Activated T-helper 1 cell treated with anti-CD3 and anti-CD28 coated beads, Interleukin-2, amount 50 U/mL, for 16 hours (primary cell): ENCODE results near the gene PRKCH.

ENCODE experiments used
- DNase-seq, 2 donors: peaks; one replicate each; pipeline ENCODE4 v3.0.0-alpha.2; 2020; ENCODE audit warnings: low read depth in 1 of 2, low spot score in 1 of 2

Gene PRKCH

DNA sequence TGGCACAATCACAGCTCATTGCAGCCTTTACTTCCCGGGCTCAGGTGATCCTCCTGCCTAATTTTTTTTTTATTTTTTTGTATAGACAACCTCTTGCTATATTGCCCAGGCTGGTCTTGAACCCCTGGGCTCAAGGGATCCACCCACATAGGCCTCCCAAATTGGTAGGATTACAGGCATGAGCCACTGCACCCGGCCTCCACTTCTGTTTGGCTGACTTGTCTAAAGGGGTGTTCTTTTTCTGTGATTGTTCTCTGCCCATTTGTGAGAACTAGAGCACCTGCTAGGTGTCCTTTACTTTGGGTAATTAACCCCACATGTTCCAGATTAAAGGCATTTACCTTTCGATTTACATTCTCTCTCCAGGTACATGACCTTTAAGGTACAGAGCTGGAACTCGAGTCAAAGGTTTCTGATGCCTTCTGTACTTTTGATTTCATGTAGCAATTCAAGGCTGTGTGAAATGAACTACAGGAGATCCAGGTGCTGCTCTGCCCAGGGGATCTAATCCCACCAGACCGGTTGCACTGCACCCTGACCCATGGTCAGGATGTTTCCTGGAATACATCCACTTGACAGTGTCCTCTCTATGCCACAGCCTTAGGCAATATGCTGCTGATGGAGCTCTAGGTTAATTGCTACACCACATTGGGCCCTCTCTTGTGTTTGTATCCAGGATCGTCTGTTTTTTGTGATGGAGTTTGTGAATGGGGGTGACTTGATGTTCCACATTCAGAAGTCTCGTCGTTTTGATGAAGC is 163.6 kb downstream of the PRKCH start:
- no peak for DNase-seq

- no peak for DNase-seq
Measured at GRCh38 chr14:61485661-61486060, 164.3 kb downstream of the PRKCH start.

GRCh38 chr14:61486930-61487495 is 165.6 kb downstream of the PRKCH start:
- DNase-seq = no peak

DNA sequence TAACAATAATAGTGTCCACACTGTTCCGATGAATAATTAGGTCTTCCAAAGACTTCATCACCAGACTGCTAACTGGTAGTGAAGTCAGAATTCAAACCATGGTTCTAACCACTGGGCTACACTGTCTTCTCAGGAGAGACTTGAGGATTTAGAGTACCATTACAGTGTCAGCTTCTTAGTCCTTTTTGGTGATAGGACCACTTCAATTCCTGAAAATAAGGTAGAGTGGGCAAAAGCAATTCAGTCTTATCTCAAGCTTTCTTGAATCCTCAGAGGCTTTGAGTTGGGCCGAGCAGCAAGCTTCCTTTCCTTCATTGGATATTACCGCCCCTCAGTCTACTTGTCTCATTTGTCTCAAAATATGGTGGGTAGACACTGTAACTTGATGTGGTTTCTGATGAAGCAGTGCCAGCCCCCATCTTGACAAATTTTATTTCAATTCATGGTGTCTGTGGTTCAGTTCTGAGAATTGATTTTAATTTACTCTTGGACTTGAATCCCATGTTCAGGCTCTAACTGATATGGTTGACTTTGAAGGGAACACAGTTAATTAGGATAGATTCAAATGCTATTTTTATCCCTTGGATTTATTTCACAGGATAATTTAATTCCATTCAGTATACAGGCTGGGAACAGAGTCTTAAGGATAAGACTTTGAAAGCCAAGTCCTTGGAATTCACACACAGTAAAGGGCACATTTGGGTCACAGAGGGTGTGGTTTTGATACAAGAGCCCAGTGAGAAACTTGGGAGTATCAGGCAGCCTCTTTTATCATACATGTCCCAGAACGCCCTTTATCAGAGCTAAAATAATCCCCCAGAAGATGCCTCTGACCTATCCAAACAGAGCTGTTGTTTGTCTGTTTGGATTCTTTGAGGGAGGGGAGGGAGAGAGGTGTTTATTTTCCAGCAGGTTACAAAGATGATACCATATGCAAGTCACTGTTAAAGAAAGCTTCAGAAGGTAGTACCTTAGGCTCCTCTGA is 167.3 kb downstream of the PRKCH start:
- no peak for DNase-seq

- DNase-seq = no peak
Measured at GRCh38 chr14:61489512-61489911, 168.1 kb downstream of the PRKCH start.

GRCh38 chr14:61489932-61490331 is 168.6 kb downstream of the PRKCH start:
- no peak for DNase-seq

- no peak for DNase-seq
Measured at GRCh38 chr14:61491224-61491623, 169.8 kb downstream of the PRKCH start.

DNA sequence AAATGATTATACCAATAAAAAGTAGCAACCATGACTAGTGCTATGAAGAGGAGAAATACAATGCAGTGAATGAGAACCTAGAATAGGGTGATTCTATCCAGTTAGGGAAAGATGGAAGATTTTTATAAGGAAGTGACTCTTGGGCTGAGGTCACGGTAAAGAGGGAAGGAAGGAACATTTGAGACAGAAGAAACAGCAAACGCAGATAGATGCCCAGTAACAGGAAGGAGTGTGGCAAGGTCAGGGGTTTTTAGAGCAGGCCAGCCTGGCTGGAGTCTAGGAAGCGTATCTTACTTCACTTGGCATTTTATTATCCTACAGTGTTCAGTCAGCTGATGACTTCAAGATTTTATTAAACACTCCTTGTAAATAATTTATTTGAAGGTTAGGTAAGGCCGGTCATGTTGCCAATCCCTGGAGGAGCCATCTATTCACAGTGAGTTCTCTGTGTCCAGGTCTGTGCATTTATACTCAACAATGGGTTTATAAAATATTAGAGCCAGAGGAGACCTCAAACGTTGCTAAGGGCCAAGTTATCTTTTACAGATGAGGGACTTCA is 170.6 kb downstream of the PRKCH start:
- DNase-seq = no peak

GRCh38 chr14:61492474-61492873 is 171.1 kb downstream of the PRKCH start:
- DNase-seq = no peak

GRCh38 chr14:61493239-61493638 is 171.9 kb downstream of the PRKCH start:
- no peak for DNase-seq

DNA sequence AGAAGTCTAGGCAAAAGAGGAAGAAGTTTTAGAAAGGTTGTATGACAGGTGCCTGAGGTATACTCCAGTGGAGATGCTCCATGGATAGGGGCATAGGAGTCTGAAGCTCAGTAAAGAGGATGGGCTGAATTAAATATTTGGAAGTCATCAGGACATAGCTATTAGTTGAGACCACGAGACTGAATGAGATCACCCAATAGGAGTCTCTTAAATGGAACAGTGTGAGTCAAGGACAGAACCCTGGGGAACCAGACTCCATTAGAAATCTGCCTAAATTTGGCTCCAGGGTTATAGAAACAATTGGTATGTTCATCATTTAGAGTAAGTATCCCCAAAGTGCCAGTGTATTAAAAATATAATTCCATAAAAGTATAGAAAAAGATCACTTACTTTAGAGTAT is 172.6 kb downstream of the PRKCH start:
- no peak for DNase-seq

- no peak for DNase-seq
Measured at GRCh38 chr14:61495809-61496208, 174.4 kb downstream of the PRKCH start.

GRCh38 chr14:61498303-61498702 is 176.9 kb downstream of the PRKCH start:
- no peak for DNase-seq

DNA sequence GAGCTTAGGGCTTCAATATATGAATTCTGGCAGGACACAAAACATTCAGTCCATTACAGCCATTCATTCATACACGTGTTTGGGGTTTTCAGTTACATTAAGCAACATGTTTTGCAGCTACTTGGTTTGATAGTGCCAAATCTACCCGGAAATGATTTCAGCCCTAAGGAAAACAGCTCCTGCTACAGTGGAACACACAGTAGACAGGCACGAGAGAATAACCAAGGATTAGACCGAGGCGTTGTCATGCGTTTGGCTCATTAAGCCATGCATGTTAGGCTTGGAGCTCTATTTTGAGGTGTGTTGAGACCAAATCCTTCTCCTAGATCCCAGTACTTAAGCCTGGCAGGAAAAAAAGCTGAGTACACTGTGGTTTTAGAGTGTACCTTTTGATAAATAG is 177.4 kb downstream of the PRKCH start:
- DNase-seq = no peak

- no peak for DNase-seq
Measured at GRCh38 chr14:61499991-61500390, 178.6 kb downstream of the PRKCH start.

GRCh38 chr14:61501714-61502458 is 180.5 kb downstream of the PRKCH start:
- no peak for DNase-seq

DNA sequence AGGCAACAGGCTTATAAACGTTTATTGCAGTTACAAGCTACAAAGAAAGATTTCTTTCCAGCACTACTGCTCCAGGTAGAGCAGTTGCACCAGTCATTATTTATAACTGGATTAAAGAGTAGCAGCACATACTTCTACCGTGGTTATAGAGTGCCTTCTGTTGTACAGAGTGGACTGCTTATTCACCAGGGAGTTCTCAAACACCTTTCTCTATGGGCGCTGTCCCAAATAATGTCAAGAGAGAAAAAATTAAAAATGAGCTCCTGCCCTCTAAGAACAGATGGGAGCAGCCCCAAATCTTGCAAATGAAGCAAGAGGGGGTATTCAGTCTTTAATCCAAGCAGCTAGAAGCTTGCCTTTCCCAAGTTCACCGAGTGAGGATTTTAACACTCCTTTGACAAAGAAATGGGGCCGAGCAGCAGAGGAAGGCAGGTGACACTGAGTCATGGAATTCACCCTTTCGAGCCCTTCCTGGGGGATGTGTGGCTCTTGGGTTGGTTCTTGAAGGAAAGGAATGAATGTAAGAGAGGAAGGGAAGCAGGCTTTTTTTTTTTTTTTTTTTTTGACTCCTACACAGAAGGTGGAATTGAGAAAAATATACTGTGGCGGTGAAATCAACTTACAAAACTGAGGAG is 181.2 kb downstream of the PRKCH start:
- DNase-seq = no peak

- peak in 1 of 2 donors; percentile 47 for DNase-seq
Measured at GRCh38 chr14:61503167-61503801, 181.9 kb downstream of the PRKCH start.

DNA sequence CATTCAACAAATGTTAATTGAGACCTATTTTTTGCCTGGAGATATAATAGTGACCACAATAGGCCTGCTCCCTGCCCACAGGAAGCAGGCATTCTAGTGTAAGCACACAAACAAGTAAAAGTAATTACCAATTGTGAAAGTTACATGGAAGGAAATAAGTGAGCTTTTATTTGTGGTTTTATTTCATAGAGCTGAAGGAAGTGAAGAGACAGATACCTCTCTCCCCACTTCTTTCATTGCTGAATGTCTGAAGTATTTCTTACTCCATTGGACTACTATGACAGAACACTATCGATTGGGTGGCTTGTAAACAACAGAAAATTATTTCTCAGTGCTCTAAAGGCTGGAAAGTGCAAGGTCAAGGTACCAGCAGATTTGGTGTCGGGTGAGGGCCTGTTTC is 183.5 kb downstream of the PRKCH start:
- DNase-seq = no peak
